K562 (cell line): ENCODE results near the gene ATP2A2. TPM values are rescaled to one million over a fixed set of nuclear protein-coding genes. Genes with fewer than 3 reads are reported as not detected.

Experiments
- CREM ChIP-seq: IDR thresholded peaks from 2 replicates; pipeline ENCODE4 v1.6.1; 2014; ENCODE audit warnings: antibody characterized with exemption, low read depth
- GTF2E2 ChIP-seq: fragments of 200-800 bp; sonication (Bioruptor generic); IDR thresholded peaks from 2 replicates; pipeline ENCODE4 v1.6.1; 2016; ENCODE audit warnings: missing genetic modification characterization, missing compliant biosample characterization
- HLTF ChIP-seq: fragments of 450-650 bp; IDR thresholded peaks from 2 replicates; pipeline ENCODE4 v1.6.1; 2016
- IRF2 ChIP-seq: sonication (generic); formaldehyde crosslinking; IDR thresholded peaks from 2 replicates; pipeline ENCODE4 v1.8.1; 2022; ENCODE audit warnings: mild to moderate bottlenecking, missing genetic modification reagents
- MXI1 ChIP-seq: IDR thresholded peaks from 2 replicates; pipeline ENCODE4 v1.6.1; 2011; ENCODE audit warnings: low read depth, mild to moderate bottlenecking, improper control_type of control experiment, low read length
- NBN ChIP-seq: fragments of 450-650 bp; IDR thresholded peaks from 2 replicates; pipeline ENCODE4 v1.6.1; 2016; ENCODE audit warnings: low read depth, mild to moderate bottlenecking
- NFE2L1 ChIP-seq: fragments of 450-650 bp; IDR thresholded peaks from 2 replicates; pipeline ENCODE4 v1.6.1; 2016; ENCODE audit warnings: missing genetic modification characterization, low read depth, mild to moderate bottlenecking, missing compliant biosample characterization, moderate library complexity, borderline replicate concordance
- NR1H2 ChIP-seq: sonication (generic); formaldehyde crosslinking; IDR thresholded peaks from 2 replicates; pipeline ENCODE4 v1.4.0; 2020; ENCODE audit warnings: mild to moderate bottlenecking, missing genetic modification reagents
- PHF20 ChIP-seq: fragments of 450-650 bp; IDR thresholded peaks from 2 replicates; pipeline ENCODE4 v1.6.1; 2018; ENCODE audit not compliant: partially characterized antibody
- PTBP1 ChIP-seq: fragments of 200-400 bp; formaldehyde crosslinking; IDR thresholded peaks from 2 replicates; pipeline ENCODE4 v1.6.1; 2017; ENCODE audit warnings: low read depth, low read length
- RCOR1 ChIP-seq, 2 experiments: IDR thresholded peaks; 2 replicates each; pipeline ENCODE4 v1.6.1; 2012; ENCODE audit warnings: low read depth in 2 of 2, low read length in 2 of 2, borderline replicate concordance in 1 of 2, improper control_type of control experiment in 1 of 2
- RNF2 ChIP-seq: sonication (generic); IDR thresholded peaks from 2 replicates; pipeline ENCODE4 v1.6.1; 2016
- SMARCA5 ChIP-seq: fragments of 450-650 bp; IDR thresholded peaks from 2 replicates; pipeline ENCODE4 v1.6.1; 2016
- SMARCE1 ChIP-seq: fragments of 450-650 bp; IDR thresholded peaks from 2 replicates; pipeline ENCODE4 v1.7.1; 2016; ENCODE audit warnings: mild to moderate bottlenecking
- ZFP1 ChIP-seq: fragments of 450-650 bp; formaldehyde crosslinking; IDR thresholded peaks from 2 replicates; pipeline ENCODE4 v1.4.0; 2020; ENCODE audit warnings: mild to moderate bottlenecking, mixed read lengths
- ZFPM2 ChIP-seq: fragments of 250-450 bp; sonication (Bioruptor Pico); IDR thresholded peaks from 2 replicates; pipeline ENCODE4 v1.5.1; 2022; ENCODE audit warnings: mild to moderate bottlenecking
- ZFX ChIP-seq: sonication (generic); formaldehyde crosslinking; IDR thresholded peaks from 2 replicates; pipeline ENCODE4 v1.8.0; 2022; ENCODE audit warnings: mild to moderate bottlenecking, missing genetic modification reagents, moderate library complexity
- ZNF143 ChIP-seq: sonication (generic); formaldehyde crosslinking; IDR thresholded peaks from 2 replicates; pipeline ENCODE4 v1.9.0; 2022; ENCODE audit warnings: mild to moderate bottlenecking, missing genetic modification reagents
- ZNF584 ChIP-seq: fragments of 200-800 bp; sonication (Bioruptor generic); IDR thresholded peaks from 2 replicates; pipeline ENCODE4 v1.6.1; 2016; ENCODE audit warnings: low read depth, mild to moderate bottlenecking, missing genetic modification characterization, missing compliant biosample characterization
- ZNF589 ChIP-seq: fragments of 200-800 bp; sonication (Bioruptor generic); IDR thresholded peaks from 2 replicates; pipeline ENCODE4 v1.6.1; 2016; ENCODE audit warnings: low read depth, missing genetic modification characterization, missing compliant biosample characterization
- ZNF76 ChIP-seq: fragments of 250-450 bp; sonication (Bioruptor Pico); IDR thresholded peaks from 2 replicates; pipeline ENCODE4 v1.4.0; 2020; ENCODE audit warnings: mild to moderate bottlenecking, moderate library complexity, borderline replicate concordance
- polyA plus RNA-seq, 8 experiments: library from polyadenylated mRNA; depleted of rRNA in 4 of 8; stranded (reverse) in 5 of 8; unstranded in 3 of 8; fragments of >200 nt; fragmentation: Nextera tagmentation in 2 of 8; fragmentation: Illumina TruSeq in 1 of 8; extraction: Ambion mirVana in 2 of 8; extraction: Trizol in 1 of 8; gene quantifications; 2 replicates each; pipeline versions ENCODE4 v1.2.1 to v1.2.3, GENCODE V29; 2011 to 2014; ENCODE audit warnings: inconsistent platforms in 1 of 8, missing spikeins in 1 of 8
- total RNA-seq, 7 experiments: library from RNA; depleted of rRNA in 6 of 7; stranded (reverse); fragments of >200 nt in 6 of 7; fragmentation: Illumina TruSeq in 2 of 7; extraction: Trizol in 2 of 7; gene quantifications; 2 replicates each; pipeline versions ENCODE4 v1.2.1 to v1.2.3, GENCODE V29; 2011 to 2021; ENCODE audit warnings: low replicate concordance in 1 of 7
- TF ChIP-seq, protein P1 (sequence below), 2 experiments: IDR thresholded peaks; 2 replicates each; pipeline ENCODE4 v1.6.1; 2011; ENCODE audit warnings: borderline replicate concordance in 1 of 2, control low read depth in 1 of 2, low read depth in 1 of 2, low read length in 1 of 2, mild to moderate bottlenecking in 1 of 2, mixed read lengths in 1 of 2, moderate library complexity in 1 of 2; ENCODE audit not compliant: insufficient read depth in 1 of 2, insufficient read length in 1 of 2, poor library complexity in 1 of 2, severe bottlenecking in 1 of 2; ENCODE audit errors: extremely low read depth in 1 of 2
- TF ChIP-seq, protein P2 (sequence below): sonication (generic); formaldehyde crosslinking; IDR thresholded peaks from 2 replicates; pipeline ENCODE4 v1.8.0; 2022; ENCODE audit warnings: mild to moderate bottlenecking, missing genetic modification reagents, borderline replicate concordance
- TF ChIP-seq, protein P3 (sequence below): fragments of 250-450 bp; sonication (Bioruptor Pico); IDR thresholded peaks from 2 replicates; pipeline ENCODE4 v1.9.0; 2021; ENCODE audit warnings: mild to moderate bottlenecking, inconsistent platforms
- TF ChIP-seq, protein P4 (sequence below): sonication (generic); formaldehyde crosslinking; IDR thresholded peaks from 2 replicates; pipeline ENCODE4 v1.9.0; 2022; ENCODE audit warnings: mild to moderate bottlenecking, missing genetic modification reagents

Gene ATP2A2
- total and polyA plus RNA-seq, 9 of the 15 experiments (the other 6 are each of a cell fraction or from before 2014, with no cell fraction given) = 5.2 to 205 (median 51.6) TPM

DNA sequence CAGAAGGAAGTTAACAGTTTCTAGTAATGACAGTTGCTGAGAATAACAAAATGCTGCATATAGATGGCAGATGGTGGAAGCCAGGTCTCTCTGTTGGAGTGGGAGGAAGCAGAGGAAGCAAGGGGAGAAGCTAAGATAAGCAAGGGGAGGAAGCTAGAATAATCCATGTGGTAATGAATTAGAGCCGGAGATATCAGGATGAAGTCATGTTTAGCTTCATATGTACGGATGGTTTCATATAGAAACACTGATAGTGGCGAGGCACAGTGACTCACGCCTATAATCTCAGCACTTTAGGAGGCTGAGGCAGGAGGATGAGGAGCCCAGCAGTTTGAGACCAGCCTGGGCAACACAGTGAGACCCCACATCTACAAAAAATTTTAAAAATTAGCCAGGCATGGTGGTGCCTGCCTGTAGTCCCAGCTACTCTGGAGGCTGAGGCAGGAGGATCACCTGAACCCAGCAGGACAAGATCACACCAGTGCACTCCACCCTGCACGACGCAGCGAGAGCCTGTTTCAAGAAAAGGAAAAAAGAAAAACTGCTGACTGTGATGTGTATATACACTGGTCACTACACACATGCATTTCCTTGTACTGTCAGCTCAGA is 73.2 kb downstream of the ATP2A2 start (continued):
- TF ChIP-seq, protein P1, sequence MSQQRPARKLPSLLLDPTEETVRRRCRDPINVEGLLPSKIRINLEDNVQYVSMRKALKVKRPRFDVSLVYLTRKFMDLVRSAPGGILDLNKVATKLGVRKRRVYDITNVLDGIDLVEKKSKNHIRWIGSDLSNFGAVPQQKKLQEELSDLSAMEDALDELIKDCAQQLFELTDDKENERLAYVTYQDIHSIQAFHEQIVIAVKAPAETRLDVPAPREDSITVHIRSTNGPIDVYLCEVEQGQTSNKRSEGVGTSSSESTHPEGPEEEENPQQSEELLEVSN (IDR thresholded peaks at IDR 0.05; ENCODE audit: borderline replicate concordance in 1 of 2, extremely low read depth in 1 of 2, insufficient read depth in 1 of 2, insufficient read length in 1 of 2, low read depth in 1 of 2, low read length in 1 of 2, poor library complexity in 1 of 2, severe bottlenecking in 1 of 2) = no peak
- TF ChIP-seq IRF2 (no peak), NFE2L1 (no peak), PTBP1 (peak; percentile 97), ZNF584 (CRISPR knock-in tag) (peak; percentile 76; the same call in 1 of the 2 replicates), ZFP1 (CRISPR knock-in tag) (no peak), ZNF589 (CRISPR knock-in tag) (peak; percentile 93), SMARCE1 (peak; percentile 96), RCOR1 (IDR thresholded peaks at IDR 0.05; ENCODE audit: borderline replicate concordance in 1 of 2, low read depth in 2 of 2, low read length in 2 of 2) (peak; percentile 80 to 98), ZFX (CRISPR knock-in tag) (no peak), ZNF143 (no peak), SMARCA5 (peak; percentile 95), NBN (peak; percentile 91), CREM (peak; percentile 69), NR1H2 (CRISPR knock-in tag) (no peak), MXI1 (no peak), PHF20 (no peak), RNF2 (peak; percentile 90), GTF2E2 (tag) (peak; percentile 69; the same call in 1 of the 2 replicates), ZNF76 (no peak), HLTF (no peak), ZFPM2 (CRISPR knock-in tag) (0 out of 2 replicates have a peak, but pooled peaks have one; percentile 25)
- TF ChIP-seq, protein P2, sequence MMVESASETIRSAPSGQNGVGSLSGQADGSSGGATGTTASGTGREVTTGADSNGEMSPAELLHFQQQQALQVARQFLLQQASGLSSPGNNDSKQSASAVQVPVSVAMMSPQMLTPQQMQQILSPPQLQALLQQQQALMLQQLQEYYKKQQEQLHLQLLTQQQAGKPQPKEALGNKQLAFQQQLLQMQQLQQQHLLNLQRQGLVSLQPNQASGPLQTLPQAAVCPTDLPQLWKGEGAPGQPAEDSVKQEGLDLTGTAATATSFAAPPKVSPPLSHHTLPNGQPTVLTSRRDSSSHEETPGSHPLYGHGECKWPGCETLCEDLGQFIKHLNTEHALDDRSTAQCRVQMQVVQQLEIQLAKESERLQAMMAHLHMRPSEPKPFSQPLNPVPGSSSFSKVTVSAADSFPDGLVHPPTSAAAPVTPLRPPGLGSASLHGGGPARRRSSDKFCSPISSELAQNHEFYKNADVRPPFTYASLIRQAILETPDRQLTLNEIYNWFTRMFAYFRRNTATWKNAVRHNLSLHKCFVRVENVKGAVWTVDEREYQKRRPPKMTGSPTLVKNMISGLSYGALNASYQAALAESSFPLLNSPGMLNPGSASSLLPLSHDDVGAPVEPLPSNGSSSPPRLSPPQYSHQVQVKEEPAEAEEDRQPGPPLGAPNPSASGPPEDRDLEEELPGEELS = 0 out of 2 replicates have a peak, but pooled peaks have one; percentile 46
- TF ChIP-seq, protein P3, sequence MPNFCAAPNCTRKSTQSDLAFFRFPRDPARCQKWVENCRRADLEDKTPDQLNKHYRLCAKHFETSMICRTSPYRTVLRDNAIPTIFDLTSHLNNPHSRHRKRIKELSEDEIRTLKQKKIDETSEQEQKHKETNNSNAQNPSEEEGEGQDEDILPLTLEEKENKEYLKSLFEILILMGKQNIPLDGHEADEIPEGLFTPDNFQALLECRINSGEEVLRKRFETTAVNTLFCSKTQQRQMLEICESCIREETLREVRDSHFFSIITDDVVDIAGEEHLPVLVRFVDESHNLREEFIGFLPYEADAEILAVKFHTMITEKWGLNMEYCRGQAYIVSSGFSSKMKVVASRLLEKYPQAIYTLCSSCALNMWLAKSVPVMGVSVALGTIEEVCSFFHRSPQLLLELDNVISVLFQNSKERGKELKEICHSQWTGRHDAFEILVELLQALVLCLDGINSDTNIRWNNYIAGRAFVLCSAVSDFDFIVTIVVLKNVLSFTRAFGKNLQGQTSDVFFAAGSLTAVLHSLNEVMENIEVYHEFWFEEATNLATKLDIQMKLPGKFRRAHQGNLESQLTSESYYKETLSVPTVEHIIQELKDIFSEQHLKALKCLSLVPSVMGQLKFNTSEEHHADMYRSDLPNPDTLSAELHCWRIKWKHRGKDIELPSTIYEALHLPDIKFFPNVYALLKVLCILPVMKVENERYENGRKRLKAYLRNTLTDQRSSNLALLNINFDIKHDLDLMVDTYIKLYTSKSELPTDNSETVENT = no peak
- TF ChIP-seq, protein P4, sequence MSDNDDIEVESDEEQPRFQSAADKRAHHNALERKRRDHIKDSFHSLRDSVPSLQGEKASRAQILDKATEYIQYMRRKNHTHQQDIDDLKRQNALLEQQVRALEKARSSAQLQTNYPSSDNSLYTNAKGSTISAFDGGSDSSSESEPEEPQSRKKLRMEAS (CRISPR knock-in tag) = peak; percentile 83
